NCI-H2227 (cell line): Measurements from ENCODE around the gene PYROXD2.

Source experiments
- DNase-seq: peaks from one replicate; lab custom pipeline; 2025; ENCODE audit not compliant: unreplicated experiment; lab: John Stamatoyannopoulos, UW

PYROXD2 gene

DNA sequence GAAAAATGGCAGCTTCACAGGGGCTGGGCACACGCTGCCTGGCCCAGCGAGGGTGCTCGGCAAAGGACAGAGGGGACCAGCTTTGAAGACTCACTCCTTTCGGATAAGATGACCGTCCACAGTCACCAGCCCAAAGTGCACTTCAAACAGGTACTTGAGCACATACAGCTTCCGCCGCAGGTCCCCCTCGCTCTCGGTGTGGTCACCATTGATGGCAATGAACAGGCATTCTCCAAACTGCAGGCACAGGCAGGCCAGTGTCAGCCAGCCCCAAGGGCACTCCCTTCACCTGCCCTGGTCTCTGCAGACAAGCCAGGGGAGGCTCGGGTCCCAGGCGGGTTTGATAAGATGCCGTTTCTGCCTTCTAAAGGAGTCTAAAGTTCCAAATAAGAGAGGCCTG is 20.2 kb upstream of the PYROXD2 start:
- DNase-seq, result no peak

DNA sequence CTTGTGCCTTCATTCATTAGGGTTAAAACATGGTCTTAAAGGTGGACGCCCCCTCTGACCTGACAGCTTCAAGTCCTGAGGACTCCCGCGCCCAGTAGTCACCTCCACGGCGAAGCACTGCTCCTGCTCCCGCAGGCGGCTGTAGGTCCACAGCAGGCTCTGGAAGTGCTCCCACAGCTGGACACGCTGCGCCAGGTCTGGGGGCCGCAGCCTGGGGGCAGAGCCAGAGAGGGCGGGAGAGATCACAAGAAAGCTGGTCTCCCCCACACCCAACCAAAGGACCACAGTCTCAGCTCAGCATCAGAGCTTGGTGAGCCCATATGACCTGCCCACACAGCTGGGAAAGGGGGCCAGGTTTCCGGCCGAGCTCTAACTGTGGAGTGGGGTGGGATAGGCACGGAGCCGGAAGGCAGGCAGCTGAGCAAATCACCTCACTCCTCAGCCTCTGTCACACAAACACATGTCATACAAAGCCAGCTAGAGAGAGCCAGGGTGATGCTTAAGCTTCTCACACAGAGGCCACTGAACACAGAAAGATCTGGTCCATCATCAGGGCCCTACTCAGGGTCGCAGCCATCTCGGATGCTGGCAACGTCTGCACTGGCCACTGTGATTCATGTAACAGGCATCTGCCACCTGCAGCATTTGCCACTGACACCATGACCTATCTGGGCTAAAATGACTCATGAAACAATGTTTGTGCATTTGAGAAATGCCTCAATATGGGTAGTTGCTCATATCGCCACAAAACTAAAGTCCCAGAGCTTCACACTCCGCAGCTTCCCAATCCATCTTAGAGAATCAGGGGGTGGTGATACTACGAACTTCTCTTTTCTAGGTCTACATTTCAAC is 19.1 kb upstream of the PYROXD2 start:
- DNase-seq, result no peak

DNA sequence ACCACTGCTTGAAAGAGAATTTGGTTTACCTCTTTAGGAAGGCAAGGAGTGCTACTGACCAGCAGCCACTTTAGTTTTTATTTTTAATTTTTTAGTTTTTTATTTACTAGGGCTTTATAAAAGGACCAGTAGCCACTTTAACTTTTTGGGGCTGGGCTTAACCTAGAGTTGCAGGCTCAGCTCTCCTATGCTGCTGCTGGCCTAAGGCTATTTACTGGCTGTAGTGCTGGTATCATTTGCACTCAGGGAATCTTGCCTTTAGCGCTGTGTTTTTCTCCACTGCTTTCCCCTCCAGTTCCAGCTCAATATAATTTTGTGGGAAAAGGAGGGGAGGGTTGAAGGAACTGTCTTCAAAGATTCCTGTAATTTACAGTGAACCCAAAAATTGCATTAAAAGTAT is 18.4 kb upstream of the PYROXD2 start:
- DNase-seq, result no peak

DNA sequence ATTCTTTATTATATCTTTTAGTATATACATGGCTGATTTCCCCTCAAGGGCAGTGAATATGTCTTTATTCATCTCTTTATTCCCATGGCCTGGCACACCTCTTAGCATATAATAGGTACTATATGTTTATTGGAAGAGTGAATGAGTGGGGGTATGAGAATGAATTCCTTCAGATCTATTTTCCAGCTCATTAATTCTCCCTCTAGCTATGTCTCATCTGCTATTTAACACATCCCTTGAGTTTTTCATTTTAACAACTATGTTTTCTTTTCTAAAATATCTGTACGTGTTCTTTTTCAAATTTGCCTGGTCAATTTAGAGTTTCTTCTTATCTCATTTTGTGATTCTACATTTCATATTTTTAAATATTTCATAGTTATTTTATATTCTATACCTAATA is 17.3 kb upstream of the PYROXD2 start:
- no peak for DNase-seq

DNA sequence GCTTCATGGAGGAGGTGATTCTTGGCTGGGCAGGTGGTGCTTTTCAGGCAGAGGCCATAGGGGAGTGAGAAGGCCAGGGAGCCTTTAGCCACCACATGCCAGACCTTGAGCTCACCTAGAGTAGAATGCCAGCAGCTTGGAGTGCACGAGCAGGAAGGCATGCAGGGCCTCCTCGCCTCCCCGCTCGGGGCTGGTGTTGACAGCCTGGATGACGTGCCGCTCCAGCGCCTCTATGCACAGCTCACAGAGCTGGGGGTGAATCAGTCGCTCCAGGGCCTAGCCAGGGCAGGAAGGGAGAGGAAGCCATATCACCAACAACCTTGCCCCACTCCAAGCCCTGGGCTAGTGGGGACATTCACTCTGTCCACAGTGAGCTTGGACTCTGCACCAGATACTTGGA is 16.0 kb upstream of the PYROXD2 start:
- DNase-seq, result no peak

DNA sequence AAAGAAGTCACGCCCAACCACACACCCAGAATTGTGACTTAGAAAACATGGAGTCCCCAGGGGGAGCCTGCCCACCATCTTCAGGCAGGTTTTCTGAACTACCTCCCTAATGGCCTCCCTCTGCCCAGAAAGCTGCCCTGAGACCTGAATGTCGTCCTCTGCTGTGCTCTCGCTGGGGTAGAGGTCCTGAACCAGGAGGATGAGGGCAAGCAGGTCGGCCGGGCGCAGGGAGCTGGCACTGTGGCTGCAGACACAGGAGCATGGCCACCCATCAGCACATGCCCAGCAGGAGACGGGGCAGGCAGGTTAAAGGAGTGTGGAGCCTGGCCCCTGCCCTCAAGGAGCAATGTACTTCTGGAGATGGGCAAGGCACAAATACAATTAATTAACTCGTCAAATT is 15.4 kb upstream of the PYROXD2 start:
- no peak for DNase-seq

DNA sequence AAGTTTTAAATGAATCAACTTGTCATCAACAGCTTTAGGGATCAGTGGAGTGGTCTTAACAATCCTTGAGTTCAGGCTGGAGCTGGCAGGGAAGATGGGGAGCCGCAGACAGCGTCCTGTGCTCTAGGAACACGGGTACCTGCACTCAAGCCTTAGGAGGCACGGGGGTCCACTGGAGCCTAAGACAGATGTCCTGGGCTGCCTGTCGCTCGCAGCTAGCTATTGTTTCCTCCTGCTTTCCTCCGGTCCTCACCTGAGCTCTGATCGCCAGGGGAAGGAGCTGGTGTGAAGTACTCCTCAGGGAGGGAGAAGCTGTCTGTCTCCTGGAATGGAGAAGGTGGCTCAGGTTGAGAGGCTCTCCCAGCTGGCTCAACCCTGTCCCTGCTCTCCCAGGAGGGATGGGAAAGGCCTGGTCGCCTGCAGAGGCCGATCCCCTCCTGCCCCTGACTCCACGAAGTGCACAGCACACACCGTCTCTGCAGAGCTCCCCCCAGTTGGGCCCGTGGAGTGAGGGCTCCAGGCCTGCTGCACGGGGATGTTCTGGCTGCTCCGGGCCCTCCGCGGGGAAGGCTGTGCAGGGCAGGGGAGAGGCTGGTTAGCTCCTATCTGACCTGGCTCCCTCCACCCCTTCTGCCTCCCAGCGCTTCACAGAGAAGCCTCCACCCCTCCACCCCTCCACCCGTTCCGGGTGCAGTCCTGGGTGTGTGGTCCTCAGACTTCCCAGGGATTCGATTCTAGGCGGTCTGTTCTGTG is 14.5 kb upstream of the PYROXD2 start:
- no peak for DNase-seq

DNA sequence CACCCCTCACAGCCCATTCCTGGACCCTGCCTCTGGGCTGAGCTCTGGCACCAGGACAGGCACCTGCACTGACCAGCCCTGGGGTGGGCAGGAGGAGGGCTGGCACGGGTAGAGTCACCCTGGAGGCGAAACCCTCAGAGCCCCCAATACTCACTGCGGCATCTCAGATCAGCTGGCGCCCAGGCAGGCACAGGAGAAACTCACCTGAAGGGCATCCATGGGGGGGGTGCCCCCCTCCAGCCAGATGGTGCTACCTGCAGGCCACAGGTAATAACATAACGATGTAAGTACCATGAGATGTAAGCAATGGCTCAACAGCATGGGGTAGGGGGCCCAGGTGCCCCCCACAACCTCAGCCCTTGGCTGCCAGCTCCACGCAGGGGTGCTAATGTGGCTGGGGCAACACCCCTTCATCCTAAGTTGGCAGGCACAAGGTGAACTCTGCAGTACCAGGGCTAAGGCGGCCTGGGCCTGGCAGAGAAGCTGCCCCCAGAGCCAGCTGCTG is 12.1 kb upstream of the PYROXD2 start:
- DNase-seq, result no peak

DNA sequence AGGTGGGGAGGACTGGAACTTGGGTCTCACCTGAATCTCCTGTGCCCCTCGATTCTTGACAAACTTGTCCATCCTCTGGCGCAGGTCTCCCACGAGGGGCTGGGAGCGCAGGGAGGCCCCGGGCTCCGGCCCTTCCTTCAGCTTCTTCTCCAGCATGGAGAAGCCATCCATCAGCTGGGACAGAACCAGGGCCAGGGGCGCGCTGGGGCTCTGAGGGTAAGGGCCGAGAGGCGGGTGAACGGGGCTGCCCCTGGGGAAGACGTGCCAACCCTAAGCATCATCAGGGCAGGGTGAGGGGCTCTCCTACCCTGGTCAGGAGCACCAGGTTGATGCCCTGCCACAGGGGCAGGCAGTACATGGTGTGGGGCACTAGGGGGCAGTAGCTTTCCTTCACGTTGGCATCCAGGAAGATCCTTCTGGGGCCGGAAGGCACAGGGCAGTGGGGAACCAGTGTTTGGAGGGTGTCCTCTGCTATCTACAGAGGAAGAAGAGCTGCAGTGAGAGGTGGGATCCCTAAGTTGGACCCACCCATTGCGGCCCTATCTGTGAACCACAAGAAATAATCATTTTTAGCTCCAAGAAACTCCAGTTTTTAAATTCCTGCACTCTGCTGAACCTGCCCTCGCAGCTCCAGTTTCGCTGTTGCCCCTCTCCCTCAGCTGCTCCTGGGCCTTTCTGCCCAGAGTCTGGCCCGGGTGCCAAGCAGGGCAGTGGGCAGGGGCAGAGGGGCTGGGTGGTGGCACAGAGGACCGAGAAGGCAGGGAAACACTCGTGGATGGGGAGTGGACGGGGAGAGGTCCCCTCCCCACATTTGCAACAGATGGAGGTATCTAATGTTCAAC is 10.8 kb upstream of the PYROXD2 start:
- DNase-seq, result no peak

DNA sequence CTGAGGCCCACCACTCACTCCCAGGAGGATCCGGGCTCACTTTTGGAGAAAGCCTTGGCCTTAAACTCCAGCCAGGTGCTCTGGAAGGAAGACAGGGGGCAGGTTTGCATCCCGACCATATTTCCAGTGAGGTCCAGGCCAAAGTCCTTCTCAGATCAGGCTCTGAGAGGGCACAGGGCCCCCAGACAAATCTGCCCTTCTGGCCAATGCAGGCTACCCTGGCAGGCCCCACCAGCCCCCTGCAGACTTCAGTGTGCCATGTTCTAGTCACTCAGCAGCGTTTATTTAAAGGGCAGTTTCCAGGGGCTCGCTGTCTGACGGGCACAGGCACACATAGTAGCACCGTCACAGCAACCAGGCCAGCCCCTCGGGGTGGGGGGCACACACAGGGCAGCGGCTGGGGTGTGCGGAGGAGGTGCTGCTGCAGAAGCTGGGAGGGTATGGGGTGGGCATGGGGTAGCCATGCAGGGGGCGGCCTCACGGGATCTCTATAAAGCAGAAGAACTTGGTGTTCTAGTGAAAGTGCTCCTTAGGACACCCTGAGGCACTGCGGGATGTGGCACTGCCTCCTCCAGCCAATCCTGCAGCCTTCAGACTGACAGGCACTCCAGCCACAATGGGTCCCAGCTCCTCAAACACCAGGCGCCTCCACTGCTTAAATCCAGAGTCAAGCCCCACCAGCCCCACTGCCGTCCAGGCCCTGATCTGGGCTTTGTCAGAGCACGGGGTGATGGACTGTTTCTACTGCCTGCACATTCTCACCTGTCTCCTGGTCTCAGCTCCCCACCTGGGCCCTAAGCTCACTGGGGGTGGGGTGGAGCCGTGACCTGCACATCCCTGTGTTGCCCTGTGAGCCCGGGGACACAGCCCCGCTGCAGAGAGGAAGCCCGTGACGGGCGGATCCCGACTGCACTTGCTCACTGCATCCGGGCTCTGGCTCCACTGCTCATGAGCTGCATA is 9.6 kb upstream of the PYROXD2 start:
- no peak for DNase-seq

DNA sequence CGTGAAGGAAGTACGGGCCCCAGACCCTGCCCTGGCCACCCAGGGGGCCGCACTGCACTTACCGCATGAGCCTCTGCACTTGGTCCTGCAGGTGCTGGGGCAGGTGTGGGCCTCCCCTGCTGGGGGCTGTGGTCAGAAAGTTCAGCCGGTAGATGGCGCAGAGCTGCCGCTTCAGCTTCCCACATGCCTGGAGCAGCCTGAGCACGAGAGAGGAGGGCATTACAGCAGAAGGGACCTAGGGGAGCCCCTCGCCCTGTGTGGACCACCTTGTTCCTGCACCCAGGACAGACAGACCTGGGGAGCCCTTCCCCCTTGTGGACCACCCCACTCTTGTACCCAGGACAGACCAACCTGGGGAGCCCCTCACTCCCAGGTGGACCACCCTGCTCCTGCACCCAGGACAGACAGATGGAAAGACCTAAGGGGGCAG is 8.7 kb upstream of the PYROXD2 start:
- DNase-seq, result no peak

DNA sequence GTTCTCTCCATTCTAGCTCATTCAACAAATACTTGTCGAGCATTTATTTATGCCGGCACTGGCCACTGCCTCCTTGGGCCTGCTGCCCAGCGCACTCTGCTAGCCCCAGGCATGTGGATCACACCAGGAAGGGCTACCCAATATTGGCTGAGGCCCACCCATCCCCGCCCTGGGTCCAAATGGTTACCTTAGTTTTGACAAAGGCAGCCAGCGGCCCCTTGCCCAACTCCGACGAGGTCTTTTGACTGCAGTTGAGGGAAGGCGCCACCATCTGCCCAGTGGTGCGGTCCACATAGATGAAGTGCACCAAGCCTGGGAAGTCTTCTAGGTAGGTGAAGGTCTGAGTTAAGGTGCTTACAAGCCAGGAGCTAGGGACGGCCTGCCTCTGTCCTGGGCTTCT is 7.2 kb upstream of the PYROXD2 start:
- DNase-seq, result no peak

DNA sequence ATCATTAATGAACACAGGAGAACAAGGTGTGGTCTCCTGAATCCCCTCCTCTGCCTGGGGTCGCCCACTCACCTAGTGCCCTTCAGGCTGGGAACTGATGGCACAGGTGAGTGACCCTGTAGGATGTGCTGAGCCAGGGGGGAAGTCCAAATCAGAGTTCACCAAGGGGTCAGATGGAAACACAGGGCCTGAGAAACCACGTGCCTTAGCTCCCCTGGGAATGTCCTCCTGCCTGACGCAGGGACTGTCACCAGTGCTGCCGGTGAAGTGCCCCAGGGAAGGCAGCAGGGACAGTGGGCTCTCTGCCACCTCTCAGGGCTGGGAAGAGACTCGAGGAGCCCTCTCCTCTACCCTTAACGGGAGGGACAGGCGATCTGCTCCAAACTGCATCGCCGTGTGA is 5.8 kb upstream of the PYROXD2 start:
- DNase-seq, result no peak

DNA sequence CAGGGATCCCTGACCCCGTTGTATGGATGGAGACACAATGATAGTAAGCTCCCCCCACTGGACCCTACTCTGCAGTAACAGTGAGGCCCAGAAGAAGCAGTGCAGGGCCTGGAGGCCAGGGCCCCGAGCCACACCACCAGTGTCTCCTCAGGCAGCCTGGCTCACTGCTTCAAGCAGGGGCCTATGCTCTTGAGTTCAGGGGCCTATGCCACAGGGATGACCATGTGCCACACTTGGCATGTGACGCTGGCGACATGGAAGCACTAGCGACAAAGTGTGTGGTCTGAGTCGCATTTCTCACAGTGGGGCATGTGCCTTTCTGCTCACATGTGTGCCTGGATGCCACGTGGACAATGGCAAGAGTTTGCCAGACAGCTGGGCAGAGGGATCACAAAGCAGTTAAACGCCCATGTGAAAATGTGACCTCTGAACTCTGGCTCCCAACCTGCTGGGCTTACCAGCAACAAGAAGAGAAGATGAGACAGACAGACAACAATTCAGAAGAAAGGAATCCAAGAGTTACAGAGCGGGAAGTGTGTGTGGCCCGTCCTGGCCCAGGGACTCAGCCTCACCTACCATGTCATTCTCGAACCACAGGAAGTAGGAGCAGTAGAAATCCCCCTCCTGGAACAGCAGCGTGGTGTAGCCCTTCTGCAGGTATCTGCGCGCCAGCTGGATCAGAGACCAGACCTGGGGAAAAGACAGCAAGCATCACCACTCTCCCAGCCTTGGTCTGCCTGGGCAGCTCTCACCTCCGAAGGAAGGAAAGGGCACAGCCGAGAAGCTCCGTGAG is 4.7 kb upstream of the PYROXD2 start:
- DNase-seq, result no peak

DNA sequence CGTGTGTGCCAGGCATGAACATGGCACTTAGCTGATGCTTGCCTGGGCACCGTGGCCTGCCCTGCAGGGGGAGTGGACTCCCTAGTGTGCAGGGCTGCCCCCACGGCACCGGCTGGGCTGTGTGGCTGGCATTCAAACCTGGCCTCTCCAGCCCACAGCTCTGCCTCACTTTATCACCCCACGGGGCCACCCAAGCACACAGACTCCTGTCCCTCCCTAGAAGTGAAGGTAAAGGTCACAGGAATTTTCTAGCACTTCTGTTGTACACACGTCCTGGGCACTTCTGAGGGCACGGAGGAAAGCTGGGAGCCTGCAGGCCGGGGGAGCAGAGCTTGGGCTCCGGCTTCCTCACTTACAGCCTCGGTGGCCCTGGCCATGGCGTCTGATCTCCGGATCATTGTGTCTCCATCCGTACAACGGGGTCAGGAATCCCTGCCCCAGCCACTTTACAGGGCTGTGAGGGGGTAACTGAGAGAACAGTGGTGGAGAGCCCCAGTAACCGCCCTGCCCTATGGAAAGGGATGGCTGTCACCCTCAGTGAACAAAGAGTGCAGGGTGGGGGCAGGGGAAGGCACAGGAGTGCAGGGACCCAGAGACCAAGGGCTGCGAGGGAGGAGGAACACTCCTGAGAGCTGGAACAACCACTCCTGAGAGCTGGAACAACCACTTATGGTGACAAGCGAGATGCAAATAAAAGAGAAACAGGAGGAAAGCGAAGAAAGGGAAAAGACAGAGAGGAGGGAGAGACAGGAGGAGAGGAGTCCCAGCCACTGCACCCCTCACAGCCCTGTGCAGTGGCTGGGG is 3.9 kb upstream of the PYROXD2 start:
- DNase-seq, result no peak

DNA sequence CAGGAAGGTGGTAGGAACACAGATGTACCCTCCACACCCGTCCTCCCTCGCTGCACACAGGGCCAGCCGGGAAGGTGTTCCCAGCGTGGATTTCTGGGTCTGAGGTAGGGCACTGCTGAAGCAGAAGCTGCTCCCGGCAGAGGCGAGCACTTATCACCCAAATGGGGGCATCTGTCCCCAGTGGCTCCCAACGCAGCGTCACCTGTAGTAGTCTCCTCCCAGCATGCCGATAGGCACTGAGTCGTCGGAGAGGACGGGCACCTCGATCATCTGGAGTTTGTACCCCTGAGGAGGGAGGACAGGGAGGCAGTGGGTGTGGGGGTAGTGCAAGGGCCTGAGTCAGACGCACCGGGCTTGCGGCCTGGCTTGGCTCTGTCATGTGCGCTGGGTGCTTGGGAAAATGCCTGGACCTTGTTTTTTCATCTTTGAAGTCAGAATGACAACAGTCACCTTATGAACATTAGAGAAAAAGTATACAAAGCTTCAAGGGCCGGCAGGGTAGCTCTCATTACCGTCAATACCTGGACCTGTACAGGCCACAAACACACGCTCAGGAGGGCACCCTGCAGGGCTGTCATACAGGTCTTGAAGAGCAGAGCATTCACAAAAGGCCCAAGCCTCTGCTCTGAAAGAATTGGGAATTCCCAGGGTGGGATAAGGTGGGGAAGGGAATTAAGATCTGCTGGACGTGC is 3.1 kb upstream of the PYROXD2 start:
- no peak for DNase-seq

DNA sequence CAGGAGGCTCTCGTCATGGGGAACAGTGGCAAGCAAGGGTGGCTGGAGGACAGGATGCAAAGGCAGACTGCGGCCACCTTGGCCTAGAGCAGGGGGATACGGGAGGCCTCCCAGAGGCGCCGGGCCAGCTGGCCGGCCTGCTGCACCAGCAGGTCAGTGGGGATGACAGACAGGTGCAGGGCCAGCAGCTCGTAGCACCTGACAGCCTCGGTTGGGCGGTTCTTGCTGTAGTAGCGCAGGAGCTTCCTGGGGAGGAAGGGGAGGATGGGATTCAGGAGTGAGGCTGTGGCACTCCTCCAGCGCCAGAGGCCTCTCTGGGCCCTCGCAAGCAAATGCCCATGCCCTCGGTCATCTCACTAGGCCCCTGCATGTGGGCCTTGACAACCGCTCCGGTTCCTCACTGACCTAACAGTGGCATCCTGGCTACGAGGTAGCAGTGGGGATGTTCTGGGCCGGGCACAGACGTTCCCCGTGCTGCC is 2.5 kb upstream of the PYROXD2 start:
- DNase-seq, result no peak
